Stimulated activated naive B cell treated with anti-CD40 and anti-IgM and Interleukin-4, amounts not matched to agents 10 μg/mL and 1 μg/mL and 100 μg/mL, for 72 hours (primary cell): ENCODE measurements around the gene LITAFD.
"Not testable (repeated sequence)": the region's sequence is repeated elsewhere in the genome, so short reads cannot be mapped to it uniquely, and the experiment has no call there.

Experiments used
- ATAC-seq, 2 donors: fragments of 150-1000 bp; cut with Tn5 transposase; replicated peaks; 2 replicates each; pipeline ENCODE4 v1.10.0; 2021; ENCODE audit warnings: moderate library complexity in 1 of 2
- DNase-seq: peaks from one replicate; pipeline ENCODE4 v3.0.0; 2021
- H3K27ac Mint-ChIP-seq: one replicate; pipeline ENCODE4 v1.8.0; 2022; ENCODE audit warnings: mild to moderate bottlenecking, mixed read lengths
- H3K27me3 Mint-ChIP-seq, 2 donors: one replicate each; pipeline ENCODE4 v1.8.0; 2022; ENCODE audit warnings: mixed read lengths in 2 of 2
- H3K36me3 Mint-ChIP-seq, 2 donors: one replicate each; pipeline ENCODE4 v1.8.0; 2022; ENCODE audit warnings: mixed read lengths in 2 of 2, mild to moderate bottlenecking in 1 of 2
- H3K4me1 Mint-ChIP-seq, 2 donors: one replicate each; pipeline ENCODE4 v1.8.0; 2022; ENCODE audit warnings: mixed read lengths in 2 of 2, mild to moderate bottlenecking in 1 of 2
- H3K4me3 Mint-ChIP-seq, 2 donors: one replicate each; pipeline ENCODE4 v1.8.0; 2022; ENCODE audit warnings: mild to moderate bottlenecking in 2 of 2, mixed read lengths in 2 of 2, moderate library complexity in 1 of 2
- H3K9me3 Mint-ChIP-seq, 2 donors: one replicate each; pipeline ENCODE4 v1.8.0; 2022; ENCODE audit warnings: mixed read lengths in 2 of 2, mild to moderate bottlenecking in 1 of 2

Gene LITAFD

DNA sequence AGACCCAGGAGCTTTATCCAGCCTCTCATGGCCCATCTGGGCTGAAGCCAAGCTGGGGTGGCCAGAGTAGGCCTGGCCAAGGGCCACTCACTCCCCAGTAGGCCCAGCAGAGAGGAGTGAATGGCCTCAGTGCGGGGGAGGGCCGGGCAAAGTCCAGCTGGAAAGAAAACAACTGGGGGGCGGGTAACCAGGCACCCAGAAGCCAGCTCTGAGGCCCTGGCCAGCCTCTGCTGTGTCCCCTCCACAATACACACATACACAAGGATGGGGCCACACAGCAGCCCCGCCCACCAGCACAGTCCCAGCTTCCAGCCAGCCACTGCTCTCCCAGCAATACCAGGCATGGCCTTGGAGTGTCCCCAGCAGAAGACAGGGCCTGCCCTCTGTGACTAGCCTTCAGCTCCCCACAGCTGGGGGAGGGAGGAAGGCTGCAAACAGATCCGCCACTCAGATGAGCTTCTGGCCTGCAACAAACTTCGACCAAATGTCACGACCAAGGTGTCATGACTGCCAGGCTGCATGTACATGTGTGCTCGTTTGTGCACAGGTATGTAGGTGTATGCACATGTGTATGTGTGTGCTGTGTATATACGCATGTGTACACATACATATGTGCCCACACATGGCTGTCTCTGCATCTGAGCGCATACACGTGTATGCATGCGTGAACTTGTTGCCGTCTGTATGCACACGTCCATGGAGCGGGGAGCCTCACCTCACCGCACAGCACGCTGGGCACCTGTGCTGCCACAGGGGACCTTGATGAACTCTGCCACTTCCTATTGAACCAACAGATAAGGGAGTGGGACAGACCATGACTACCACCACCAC lies 18.3 kb upstream of the LITAFD start:
- H3K36me3 Mint-ChIP-seq: peaks cover 18 to 46% of the 10 kb centered on the region in 2 donors

GRCh38 chr16:8864480-8865110 lies 17.6 kb upstream of the LITAFD start:
- ATAC-seq (no peak), DNase-seq (no peak)
- peaks cover 52 to 82% of the 10 kb centered on the region in 2 donors for H3K4me1 Mint-ChIP-seq
- no peaks in the 10 kb centered on the region for H3K27me3 Mint-ChIP-seq
- no peaks in the 10 kb centered on the region for H3K9me3 Mint-ChIP-seq
- peak overlapping the region in 1 of 2 donors; percentile 17 for H3K4me3 Mint-ChIP-seq
- peak overlapping the region; percentile 54 for H3K27ac Mint-ChIP-seq
- H3K36me3 Mint-ChIP-seq: peaks cover 20 to 38% of the 10 kb centered on the region in 2 donors

More for the DNA sequence above, 18.3 kb upstream of the LITAFD start:
- Mint-ChIP-seq H3K9me3 (no peaks in the 10 kb centered on the region), H3K27ac (peak overlapping the region; percentile 54), H3K4me1 (peaks cover 48 to 76% of the 10 kb centered on the region in 2 donors), H3K4me3 (no peak overlapping the region), H3K27me3 (no peaks in the 10 kb centered on the region)
- ATAC-seq: no peak
- DNase-seq: no peak

- Mint-ChIP-seq H3K27ac (peak overlapping the region; percentile 25), H3K4me1 (peaks cover 49 to 81% of the 10 kb centered on the region in 2 donors), H3K9me3 (no peaks in the 10 kb centered on the region), H3K27me3 (no peaks in the 10 kb centered on the region), H3K36me3 (peaks cover 16 to 33% of the 10 kb centered on the region in 2 donors), H3K4me3 (no peak overlapping the region)
- no peak for ATAC-seq
- no peak for DNase-seq
Measured at GRCh38 chr16:8865145-8865882, 16.8 kb upstream of the LITAFD start.

DNA sequence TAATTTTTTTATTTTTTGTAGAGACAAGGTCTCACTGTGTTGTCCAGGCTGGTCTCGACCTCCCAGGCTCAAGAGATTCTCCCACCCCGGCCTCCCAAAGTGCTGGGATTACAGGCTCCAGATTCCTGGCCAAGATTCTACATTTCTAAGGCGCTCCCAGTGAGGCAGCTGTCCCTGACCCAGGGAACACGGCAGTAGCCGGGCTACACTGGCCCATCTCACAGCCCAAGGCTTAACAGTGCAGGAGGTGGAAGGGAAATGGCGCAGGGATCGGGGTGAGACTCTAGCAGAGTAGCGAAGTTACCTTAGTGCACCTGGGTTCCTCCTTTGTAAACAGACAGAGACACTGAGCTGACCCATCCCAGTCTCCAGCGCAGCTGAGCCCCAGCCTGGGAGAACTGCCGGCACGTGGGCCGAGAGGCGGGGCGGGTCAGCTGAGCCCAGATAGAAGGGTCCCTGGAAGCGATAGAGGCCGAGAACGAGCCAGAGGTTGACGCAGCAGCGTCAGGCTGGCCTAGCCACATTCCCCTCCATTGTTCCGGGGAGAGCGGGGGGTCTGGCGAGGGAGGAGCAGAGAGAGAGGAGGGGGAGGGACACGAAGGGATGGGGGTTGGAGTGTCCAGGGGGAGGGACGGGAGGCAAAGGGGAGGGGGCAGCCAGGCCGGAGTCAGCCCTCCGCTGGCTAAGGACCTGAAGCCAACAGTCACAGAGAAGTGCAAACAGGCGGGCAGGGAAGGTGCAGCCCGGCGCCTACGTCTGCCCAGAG lies 15.8 kb upstream of the LITAFD start:
- Mint-ChIP-seq H3K9me3 (no peaks in the 10 kb centered on the region), H3K4me1 (peaks cover 52 to 85% of the 10 kb centered on the region in 2 donors), H3K27me3 (no peaks in the 10 kb centered on the region), H3K4me3 (peak overlapping the region; percentile 80 to 95), H3K27ac (peak overlapping the region; percentile 21), H3K36me3 (peaks cover 16 to 31% of the 10 kb centered on the region in 2 donors)
- ATAC-seq (no peak), DNase-seq (no peak)

GRCh38 chr16:8866884-8867215 lies 15.3 kb upstream of the LITAFD start:
- ATAC-seq (no peak), DNase-seq (no peak)
- peaks cover 13 to 27% of the 10 kb centered on the region in 2 donors for H3K36me3 Mint-ChIP-seq
- peaks cover 50 to 82% of the 10 kb centered on the region in 2 donors for H3K4me1 Mint-ChIP-seq
- peak overlapping the region; percentile 95 to 98 for H3K4me3 Mint-ChIP-seq
- peak overlapping the region; percentile 95 for H3K27ac Mint-ChIP-seq
- no peaks in the 10 kb centered on the region for H3K27me3 Mint-ChIP-seq
- no peaks in the 10 kb centered on the region for H3K9me3 Mint-ChIP-seq

- Mint-ChIP-seq H3K27me3 (no peaks in the 10 kb centered on the region), H3K9me3 (no peaks in the 10 kb centered on the region), H3K4me3 (peak overlapping the region; percentile 95 to 98), H3K4me1 (peaks cover 46 to 77% of the 10 kb centered on the region in 2 donors), H3K27ac (peak overlapping the region; percentile 95), H3K36me3 (peaks cover 11 to 23% of the 10 kb centered on the region in 2 donors)
- no peak for DNase-seq
- no peak for ATAC-seq
Measured at GRCh38 chr16:8867216-8867931, 14.8 kb upstream of the LITAFD start.

- no peak for DNase-seq
- H3K27me3 Mint-ChIP-seq: no peaks in the 10 kb centered on the region
- peaks cover 9 to 20% of the 10 kb centered on the region in 2 donors for H3K36me3 Mint-ChIP-seq
- no peaks in the 10 kb centered on the region for H3K9me3 Mint-ChIP-seq
- peak in 1 of 2 donors; percentile 1 for ATAC-seq
- H3K4me3 Mint-ChIP-seq: peak overlapping the region; percentile 95 to 98
- peaks cover 42 to 71% of the 10 kb centered on the region in 2 donors for H3K4me1 Mint-ChIP-seq
- H3K27ac Mint-ChIP-seq: peak overlapping the region; percentile 95
Measured at GRCh38 chr16:8867932-8868415, 14.2 kb upstream of the LITAFD start.

GRCh38 chr16:8868416-8869211 lies 13.5 kb upstream of the LITAFD start, which contains the start of gene CARHSP1:
Gene CARHSP1, minus strand, starts transcription at chr16:8869006. Its CDS starts 9,678 bp downstream, at chr16:8859328.
- Mint-ChIP-seq H3K27me3 (no peaks in the 10 kb centered on the region), H3K36me3 (peaks cover 9 to 20% of the 10 kb centered on the region in 2 donors), H3K9me3 (no peaks in the 10 kb centered on the region), H3K4me3 (peak within 1 kb of the TSS; percentile 95 to 98), H3K4me1 (peaks cover 42 to 66% of the 10 kb centered on the region in 2 donors), H3K27ac (peak within 1 kb of the TSS; percentile 95)
- DNase-seq (peak; percentile 78), ATAC-seq (peak; percentile 73 to 78)

DNA sequence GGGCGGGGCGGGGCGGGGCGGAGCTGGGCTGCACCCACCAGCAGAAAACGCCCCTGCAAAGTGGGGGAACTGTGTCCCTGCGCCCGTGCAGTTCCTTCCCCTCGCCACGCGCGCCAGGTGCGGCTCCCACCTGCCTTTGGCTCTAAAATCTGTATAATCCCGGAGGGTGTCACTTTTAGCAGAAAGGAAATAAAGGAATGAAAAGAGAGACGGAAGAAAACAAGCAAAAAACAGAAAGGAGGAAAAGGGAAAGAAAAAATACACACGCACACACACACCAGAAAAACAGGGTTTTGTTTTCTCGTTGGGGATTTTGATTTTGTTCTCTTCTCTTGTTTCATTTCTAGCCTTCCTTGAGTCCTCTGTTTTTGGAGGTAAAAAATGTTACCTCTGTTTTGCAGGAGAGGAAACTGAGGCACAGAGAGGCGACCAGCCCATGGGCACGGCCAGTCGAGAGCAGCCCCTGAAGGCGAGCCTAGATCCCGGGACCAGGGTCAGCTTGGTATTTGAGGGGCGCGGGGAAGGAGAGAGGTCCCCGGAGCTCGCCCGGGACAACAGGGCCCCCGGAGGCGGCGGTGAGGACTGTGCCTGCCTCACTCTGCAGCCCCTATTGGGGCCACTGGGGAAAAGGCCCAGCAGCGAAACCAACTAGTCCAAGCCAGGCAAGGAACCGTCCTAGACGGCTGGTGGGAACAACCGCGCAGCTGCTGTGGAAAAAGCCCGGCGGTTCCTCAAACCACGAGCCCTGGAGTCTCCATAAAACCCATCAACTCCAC lies 12.8 kb upstream of the LITAFD start:
- Mint-ChIP-seq H3K27ac (peak overlapping the region; percentile 94), H3K27me3 (no peaks in the 10 kb centered on the region), H3K9me3 (no peaks in the 10 kb centered on the region), H3K4me3 (peak overlapping the region; percentile 95 to 98), H3K4me1 (peaks cover 34 to 59% of the 10 kb centered on the region in 2 donors), H3K36me3 (peaks cover 7 to 17% of the 10 kb centered on the region in 2 donors)
- no peak for DNase-seq
- no peak for ATAC-seq

DNA sequence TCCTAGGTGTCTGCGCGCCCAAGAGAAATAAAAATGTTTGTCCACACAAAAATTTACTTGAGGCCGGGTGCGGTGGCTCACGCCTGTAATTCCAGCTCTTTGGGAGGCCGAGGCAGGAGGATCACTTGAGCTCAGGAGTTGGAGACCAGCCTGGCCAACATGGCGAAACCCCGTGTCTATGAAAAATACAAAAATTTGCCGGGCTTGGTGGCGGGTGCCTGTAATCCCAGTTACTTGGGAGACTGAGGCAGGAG lies 12.2 kb upstream of the LITAFD start:
- H3K36me3 Mint-ChIP-seq: peaks cover 7 to 17% of the 10 kb centered on the region in 2 donors
- H3K27ac Mint-ChIP-seq: peak overlapping the region; percentile 94
- peaks cover 32 to 58% of the 10 kb centered on the region in 2 donors for H3K4me1 Mint-ChIP-seq
- H3K4me3 Mint-ChIP-seq: peak overlapping the region; percentile 95 to 98
- not testable (repeated sequence) for ATAC-seq, H3K9me3 Mint-ChIP-seq, DNase-seq, H3K27me3 Mint-ChIP-seq

- H3K9me3 Mint-ChIP-seq: no peaks in the 10 kb centered on the region
- H3K36me3 Mint-ChIP-seq: peaks cover 3 to 10% of the 10 kb centered on the region in 2 donors
- ATAC-seq: no peak
- no peak overlapping the region for H3K4me3 Mint-ChIP-seq
- H3K27ac Mint-ChIP-seq: no peak overlapping the region
- H3K4me1 Mint-ChIP-seq: peaks cover 20 to 38% of the 10 kb centered on the region in 2 donors
- no peak for DNase-seq
- H3K27me3 Mint-ChIP-seq: no peaks in the 10 kb centered on the region
Measured at GRCh38 chr16:8872071-8872470, 10.1 kb upstream of the LITAFD start.
